Measurements from ENCODE around the gene TLE6. TPM values are rescaled to one million over a fixed set of nuclear protein-coding genes. Genes with fewer than 3 reads are reported as not detected.

The TLE6 gene
- polyA plus RNA-seq, 1 donor from 2014 or later = 5.7 TPM

GRCh38 chr19:3004522-3004921, 27.2 kb downstream of the TLE6 start:
- Histone ChIP-seq H3K36me3 (ENCODE audit: insufficient read depth, low read length) (no peaks in the 10 kb centered on the region), H3K9ac (ENCODE audit: low read length) (no peak overlapping the region), H2AFZ (ENCODE audit: low read depth, low read length) (no peak overlapping the region), H3K79me2 (replicated peaks; ENCODE audit: insufficient read depth, low read length) (no peaks in the 10 kb centered on the region), H3K9me3 (ENCODE audit: low read length) (no peaks in the 10 kb centered on the region), H3K27ac (ENCODE audit: low read length) (no peak overlapping the region), H3K27me3 (ENCODE audit: insufficient read depth, low read depth, low read length) (peaks cover 3% of the 10 kb centered on the region), H3K4me3 (ENCODE audit: low read length) (no peak overlapping the region), H4K20me1 (ENCODE audit: insufficient read depth) (no peaks in the 10 kb centered on the region), H3F3A (ENCODE audit: insufficient read depth, low read length, poor library complexity, severe bottlenecking) (no peaks in the 10 kb centered on the region), H3K4me2 (ENCODE audit: low read length) (no peak overlapping the region), H3K9me2 (ENCODE audit: insufficient read depth, low read length) (no peaks in the 10 kb centered on the region)
- TF ChIP-seq EP300 (conservative IDR thresholded peaks at IDR 0.05; ENCODE audit: poor library complexity, severe bottlenecking) = no peak
- no peak for TF ChIP-seq RAD21 (conservative IDR thresholded peaks at IDR 0.05)
- no peak for TF ChIP-seq REST (IDR thresholded peaks at IDR 0.05; ENCODE audit: borderline replicate concordance)
- TF ChIP-seq CTCF (IDR thresholded peaks at IDR 0.05; ENCODE audit: poor library complexity, severe bottlenecking) = no peak
- no peak for TF ChIP-seq EZH2 (IDR thresholded peaks at IDR 0.05; ENCODE audit: borderline replicate concordance, insufficient read depth, low read length, poor library complexity, severe bottlenecking)
- TF ChIP-seq POLR2AphosphoS5 (IDR thresholded peaks at IDR 0.05) = no peak
- no peak for TF ChIP-seq TAF1 (IDR thresholded peaks at IDR 0.05; ENCODE audit: low read depth)
- TF ChIP-seq MXI1 (conservative IDR thresholded peaks at IDR 0.05; ENCODE audit: poor library complexity, severe bottlenecking) = no peak
- TF ChIP-seq SMC3 (conservative IDR thresholded peaks at IDR 0.05; ENCODE audit: poor library complexity) = no peak

- no peaks in the 10 kb centered on the region for H4K20me1 ChIP-seq (ENCODE audit: insufficient read depth)
- TF ChIP-seq TAF1 (IDR thresholded peaks at IDR 0.05; ENCODE audit: low read depth) (no peak), POLR2AphosphoS5 (IDR thresholded peaks at IDR 0.05) (no peak), CTCF (IDR thresholded peaks at IDR 0.05; ENCODE audit: poor library complexity, severe bottlenecking) (no peak), SMC3 (conservative IDR thresholded peaks at IDR 0.05; ENCODE audit: poor library complexity) (no peak), REST (IDR thresholded peaks at IDR 0.05; ENCODE audit: borderline replicate concordance) (no peak), RAD21 (conservative IDR thresholded peaks at IDR 0.05) (no peak), EZH2 (IDR thresholded peaks at IDR 0.05; ENCODE audit: borderline replicate concordance, insufficient read depth, low read length, poor library complexity, severe bottlenecking) (no peak), MXI1 (conservative IDR thresholded peaks at IDR 0.05; ENCODE audit: poor library complexity, severe bottlenecking) (no peak), EP300 (conservative IDR thresholded peaks at IDR 0.05; ENCODE audit: poor library complexity, severe bottlenecking) (no peak)
- H3F3A ChIP-seq (ENCODE audit: insufficient read depth, low read length, poor library complexity, severe bottlenecking) = no peaks in the 10 kb centered on the region
- no peak overlapping the region for H2AFZ ChIP-seq (ENCODE audit: low read depth, low read length)
- no peaks in the 10 kb centered on the region for H3K9me2 ChIP-seq (ENCODE audit: insufficient read depth, low read length)
- H3K36me3 ChIP-seq (ENCODE audit: insufficient read depth, low read length) = no peaks in the 10 kb centered on the region
- peaks cover 3% of the 10 kb centered on the region for H3K27me3 ChIP-seq (ENCODE audit: insufficient read depth, low read depth, low read length)
- no peak overlapping the region for H3K4me2 ChIP-seq (ENCODE audit: low read length)
- H3K27ac ChIP-seq (ENCODE audit: low read length) = no peak overlapping the region
- H3K9me3 ChIP-seq (ENCODE audit: low read length) = no peaks in the 10 kb centered on the region
- H3K79me2 ChIP-seq (replicated peaks; ENCODE audit: insufficient read depth, low read length) = no peaks in the 10 kb centered on the region
- H3K9ac ChIP-seq (ENCODE audit: low read length) = no peak overlapping the region
- H3K4me3 ChIP-seq (ENCODE audit: low read length) = no peak overlapping the region
Observed at GRCh38 chr19:3005345-3005744, 28.0 kb downstream of the TLE6 start.
